HG02759 (cell line): ENCODE results near the gene NEXN.

Experiments
- ATAC-seq: cut with Tn5 transposase; IDR thresholded peaks from one replicate; pipeline ENCODE4 v1.9.1; 2021; ENCODE audit warnings: mild to moderate bottlenecking, moderate library complexity; ENCODE audit not compliant: unreplicated experiment

Gene NEXN

GRCh38 chr1:77888081-77888780, at the start of gene NEXN:
NEXN (plus strand) TSS chr1:77888624; CDS start chr1:77916107, 27,483 bp downstream.
- ATAC-seq, result peak; percentile 34

- no peak for ATAC-seq
Measured at GRCh38 chr1:77841574-77841973, 46.9 kb upstream of the NEXN start.

- no peak for ATAC-seq
Measured at GRCh38 chr1:77845951-77846350, 42.5 kb upstream of the NEXN start.

- ATAC-seq, result no peak
Measured at GRCh38 chr1:77846966-77847365, 41.5 kb upstream of the NEXN start.

GRCh38 chr1:77847621-77848080, 40.8 kb upstream of the NEXN start:
- peak; percentile 48 for ATAC-seq

GRCh38 chr1:77850082-77850481, 38.3 kb upstream of the NEXN start:
- no peak for ATAC-seq

GRCh38 chr1:77857552-77857951, 30.9 kb upstream of the NEXN start:
- no peak for ATAC-seq

- no peak for ATAC-seq
Measured at GRCh38 chr1:77858725-77859124, 29.7 kb upstream of the NEXN start.

GRCh38 chr1:77859248-77859647, 29.2 kb upstream of the NEXN start:
- no peak for ATAC-seq

GRCh38 chr1:77866296-77866695, 22.1 kb upstream of the NEXN start:
- no peak for ATAC-seq

GRCh38 chr1:77872645-77873044, 15.8 kb upstream of the NEXN start:
- no peak for ATAC-seq

GRCh38 chr1:77873461-77873860, 15.0 kb upstream of the NEXN start:
- ATAC-seq, result no peak

- ATAC-seq, result no peak
Measured at GRCh38 chr1:77874804-77875445, 13.5 kb upstream of the NEXN start.

- no peak for ATAC-seq
Measured at GRCh38 chr1:77876884-77877283, 11.5 kb upstream of the NEXN start.

GRCh38 chr1:77881061-77881460, 7.4 kb upstream of the NEXN start:
- no peak for ATAC-seq

GRCh38 chr1:77882411-77882810, 6.0 kb upstream of the NEXN start:
- no peak for ATAC-seq

- ATAC-seq, result peak; percentile 76
Measured at GRCh38 chr1:77888781-77889642, 588 bp downstream of the NEXN start.

GRCh38 chr1:77889671-77890070, 1.2 kb downstream of the NEXN start:
- ATAC-seq, result no peak

GRCh38 chr1:77891200-77891599, 2.8 kb downstream of the NEXN start:
- no peak for ATAC-seq

GRCh38 chr1:77899647-77900320, 11.4 kb downstream of the NEXN start:
- ATAC-seq, result no peak

GRCh38 chr1:77900687-77901293, 12.4 kb downstream of the NEXN start:
- no peak for ATAC-seq
